HEK293 (cell line): ENCODE results near the gene PPP1R14B.

Experiments
- CTCF ChIA-PET: fragments of 350-600 bp; formaldehyde crosslinking; extraction: SDS; loops from one replicate; lab custom pipeline; 2021; ENCODE audit warnings: antibody characterized with exemption; lab: Yijun Ruan, JAX
- POLR2A ChIA-PET: fragments of 300-600 bp; formaldehyde crosslinking; extraction: SDS; loops from one replicate; lab custom pipeline; 2020; ENCODE audit warnings: antibody characterized with exemption, inconsistent platforms; lab: Yijun Ruan, JAX
- H3K27ac ChIP-seq: fragments of 200-500 bp; sonication (Bioruptor generic); 2 replicates; pipeline ENCODE4 v1.5.1; 2014; ENCODE audit warnings: low read depth, low read length, control low read depth, inconsistent platforms; ENCODE audit errors: extremely low read depth
- H3K36me3 ChIP-seq, 2 experiments: fragments of 200-500 bp in 1 of 2; sonication (Bioruptor generic) in 1 of 2; 1 replicate in 1 of 2; 2 replicates in 1 of 2; pipeline ENCODE4 v1.5.1; 2014 to 2017; ENCODE audit warnings: inconsistent platforms in 2 of 2, low read length in 2 of 2; ENCODE audit not compliant: control insufficient read depth in 2 of 2, insufficient read depth in 1 of 2
- H3K4me1 ChIP-seq: fragments of 200-500 bp; sonication (Bioruptor generic); 2 replicates; pipeline ENCODE4 v1.5.1; 2014; ENCODE audit warnings: mild to moderate bottlenecking, low read length, inconsistent platforms; ENCODE audit not compliant: control insufficient read depth, insufficient read depth
- H3K4me3 ChIP-seq: 2 replicates; pipeline ENCODE4 v1.5.1; 2011; ENCODE audit warnings: low read depth, mild to moderate bottlenecking, control low read depth, low read length, moderate library complexity
- H3K9me3 ChIP-seq: fragments of 200-500 bp; sonication (Bioruptor generic); 2 replicates; pipeline ENCODE4 v1.5.1; 2014; ENCODE audit warnings: low read depth, low read length, inconsistent platforms; ENCODE audit not compliant: control insufficient read depth, insufficient read depth
- GLIS2 ChIP-seq: fragments of 450-650 bp; formaldehyde crosslinking; IDR thresholded peaks from 2 replicates; pipeline ENCODE4 v1.5.1; 2016; ENCODE audit warnings: missing biosample characterization, missing genetic modification characterization
- HOXC10 ChIP-seq: sonication (generic); formaldehyde crosslinking; IDR thresholded peaks from 2 replicates; pipeline ENCODE4 v1.8.1; 2023; ENCODE audit warnings: mild to moderate bottlenecking, missing genetic modification reagents
- KLF1 ChIP-seq: fragments of 450-650 bp; formaldehyde crosslinking; IDR thresholded peaks from 2 replicates; pipeline ENCODE4 v1.5.1; 2016; ENCODE audit warnings: missing biosample characterization, missing genetic modification characterization
- SP2 ChIP-seq: fragments of 450-650 bp; formaldehyde crosslinking; IDR thresholded peaks from 2 replicates; pipeline ENCODE4 v1.5.1; 2016; ENCODE audit warnings: missing biosample characterization, missing genetic modification characterization
- ZBTB20 ChIP-seq: fragments of 450-650 bp; formaldehyde crosslinking; IDR thresholded peaks from 2 replicates; pipeline ENCODE4 v1.5.1; 2016; ENCODE audit warnings: missing biosample characterization, missing genetic modification characterization
- ZBTB48 ChIP-seq: fragments of 450-650 bp; formaldehyde crosslinking; IDR thresholded peaks from 2 replicates; pipeline ENCODE4 v1.5.1; 2016; ENCODE audit warnings: missing biosample characterization, missing genetic modification characterization
- ZIC2 ChIP-seq: fragments of 450-650 bp; formaldehyde crosslinking; IDR thresholded peaks from 2 replicates; pipeline ENCODE4 v1.5.1; 2016; ENCODE audit warnings: missing biosample characterization, missing genetic modification characterization
- ZNF140 ChIP-seq: fragments of 450-650 bp; formaldehyde crosslinking; IDR thresholded peaks from 2 replicates; pipeline ENCODE4 v1.5.1; 2016; ENCODE audit warnings: missing biosample characterization, missing genetic modification characterization
- ZNF146 ChIP-seq: fragments of 450-650 bp; formaldehyde crosslinking; IDR thresholded peaks from 2 replicates; pipeline ENCODE4 v1.5.1; 2016; ENCODE audit warnings: missing biosample characterization, missing genetic modification characterization
- ZNF2 ChIP-seq: fragments of 450-650 bp; formaldehyde crosslinking; IDR thresholded peaks from 2 replicates; pipeline ENCODE4 v1.5.1; 2016; ENCODE audit warnings: missing biosample characterization, missing genetic modification characterization
- ZNF202 ChIP-seq: fragments of 450-650 bp; formaldehyde crosslinking; IDR thresholded peaks from 2 replicates; pipeline ENCODE4 v1.5.1; 2016; ENCODE audit warnings: missing biosample characterization, missing genetic modification characterization, borderline replicate concordance
- ZNF335 ChIP-seq: fragments of 450-650 bp; formaldehyde crosslinking; conservative IDR thresholded peaks from 2 replicates; pipeline ENCODE4 v1.5.1; 2016; ENCODE audit warnings: missing biosample characterization, missing genetic modification characterization
- ZNF341 ChIP-seq: fragments of 450-650 bp; formaldehyde crosslinking; IDR thresholded peaks from 2 replicates; pipeline ENCODE4; 2016; ENCODE audit warnings: low read depth, missing biosample characterization, missing genetic modification characterization
- ZNF600 ChIP-seq: fragments of 450-650 bp; formaldehyde crosslinking; IDR thresholded peaks from 2 replicates; pipeline ENCODE4 v1.5.1; 2016; ENCODE audit warnings: missing biosample characterization, missing genetic modification characterization
- ZNF629 ChIP-seq: fragments of 450-650 bp; formaldehyde crosslinking; IDR thresholded peaks from 2 replicates; pipeline ENCODE4 v1.5.1; 2017; ENCODE audit warnings: missing biosample characterization, missing genetic modification characterization
- ZNF76 ChIP-seq: fragments of 450-650 bp; formaldehyde crosslinking; IDR thresholded peaks from 2 replicates; pipeline ENCODE4; 2016; ENCODE audit warnings: low read depth, missing biosample characterization, missing genetic modification characterization, borderline replicate concordance
- ZSCAN23 ChIP-seq: fragments of 450-650 bp; formaldehyde crosslinking; IDR thresholded peaks from 2 replicates; pipeline ENCODE4 v1.5.1; 2016; ENCODE audit warnings: missing biosample characterization, missing genetic modification characterization
- ZSCAN30 ChIP-seq: fragments of 450-650 bp; IDR thresholded peaks from 2 replicates; pipeline ENCODE4 v1.5.1; 2018; ENCODE audit warnings: missing biosample characterization, mild to moderate bottlenecking, missing genetic modification characterization, moderate library complexity
- TF ChIP-seq, protein P1 (sequence below): fragments of 450-650 bp; formaldehyde crosslinking; IDR thresholded peaks from 2 replicates; pipeline ENCODE4 v1.5.1; 2017; ENCODE audit warnings: missing biosample characterization, missing genetic modification characterization
- TF ChIP-seq, protein P2 (sequence below): fragments of 450-650 bp; formaldehyde crosslinking; IDR thresholded peaks from 2 replicates; pipeline ENCODE4 v1.5.1; 2016; ENCODE audit warnings: missing biosample characterization, missing genetic modification characterization
- TF ChIP-seq, protein P3 (sequence below): fragments of 450-650 bp; formaldehyde crosslinking; IDR thresholded peaks from 2 replicates; pipeline ENCODE4 v1.5.1; 2016; ENCODE audit warnings: missing biosample characterization, missing genetic modification characterization
- TF ChIP-seq, protein P4 (sequence below): IDR thresholded peaks from 2 replicates; pipeline ENCODE4 v1.6.1; 2011; ENCODE audit warnings: mild to moderate bottlenecking, low read depth, low read length, borderline replicate concordance

PPP1R14B gene

DNA sequence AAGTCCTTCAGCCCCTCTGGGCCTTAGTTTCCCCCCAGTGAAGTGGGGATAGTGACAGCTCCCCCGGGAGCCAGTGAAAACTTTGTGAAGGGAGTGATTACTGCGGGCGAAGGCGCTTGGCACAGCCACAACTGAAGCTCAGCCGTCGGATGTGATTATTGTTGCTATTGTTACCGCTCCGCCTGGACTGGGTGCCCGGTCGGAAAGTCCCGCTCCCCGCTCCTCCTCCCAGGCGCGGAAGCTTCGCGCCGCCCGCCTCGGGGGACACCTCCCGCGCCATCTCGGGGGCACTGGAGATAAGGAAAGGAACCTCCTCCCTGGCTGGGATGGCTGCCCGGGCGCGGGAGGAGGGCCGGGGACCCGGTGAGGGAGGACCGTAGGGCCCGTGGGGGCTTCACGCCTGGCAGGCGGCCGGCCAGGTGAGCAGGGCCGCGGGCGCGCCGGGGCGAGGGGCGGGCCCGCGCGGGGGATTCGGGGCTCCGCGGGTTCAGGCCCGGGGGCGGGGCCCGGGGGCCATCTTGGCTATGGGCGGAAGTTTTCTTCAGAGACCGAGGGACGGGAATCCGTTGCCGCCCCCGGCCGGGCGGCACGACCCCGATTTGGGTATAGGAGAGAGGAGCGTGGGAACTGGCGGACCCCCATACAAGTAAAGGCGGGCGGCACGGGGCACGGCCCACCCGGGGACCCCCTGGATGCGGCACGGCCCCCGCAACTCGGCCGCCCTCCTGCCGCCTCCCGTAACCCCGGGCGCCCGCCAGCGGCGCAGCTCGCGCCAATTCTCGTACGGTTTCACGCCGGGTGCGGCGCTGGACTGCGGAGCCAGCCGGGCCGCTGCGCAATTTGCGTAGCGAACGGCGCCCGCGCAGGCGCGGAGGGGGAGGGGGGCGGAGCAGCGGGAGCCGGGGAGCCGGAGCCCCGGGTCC, 38.5 kb upstream of the PPP1R14B start, which contains the start of gene GPR137 (continued):
- TF ChIP-seq ZNF76 (tag by site-specific recombination) (peak; percentile 36; the same call in 1 of the 2 replicates), ZSCAN23 (tag by site-specific recombination) (no peak), ZBTB20 (peak; percentile 43; the same call in 1 of the 2 replicates)
- TF ChIP-seq, all 188 proteins: peak for 30

DNA sequence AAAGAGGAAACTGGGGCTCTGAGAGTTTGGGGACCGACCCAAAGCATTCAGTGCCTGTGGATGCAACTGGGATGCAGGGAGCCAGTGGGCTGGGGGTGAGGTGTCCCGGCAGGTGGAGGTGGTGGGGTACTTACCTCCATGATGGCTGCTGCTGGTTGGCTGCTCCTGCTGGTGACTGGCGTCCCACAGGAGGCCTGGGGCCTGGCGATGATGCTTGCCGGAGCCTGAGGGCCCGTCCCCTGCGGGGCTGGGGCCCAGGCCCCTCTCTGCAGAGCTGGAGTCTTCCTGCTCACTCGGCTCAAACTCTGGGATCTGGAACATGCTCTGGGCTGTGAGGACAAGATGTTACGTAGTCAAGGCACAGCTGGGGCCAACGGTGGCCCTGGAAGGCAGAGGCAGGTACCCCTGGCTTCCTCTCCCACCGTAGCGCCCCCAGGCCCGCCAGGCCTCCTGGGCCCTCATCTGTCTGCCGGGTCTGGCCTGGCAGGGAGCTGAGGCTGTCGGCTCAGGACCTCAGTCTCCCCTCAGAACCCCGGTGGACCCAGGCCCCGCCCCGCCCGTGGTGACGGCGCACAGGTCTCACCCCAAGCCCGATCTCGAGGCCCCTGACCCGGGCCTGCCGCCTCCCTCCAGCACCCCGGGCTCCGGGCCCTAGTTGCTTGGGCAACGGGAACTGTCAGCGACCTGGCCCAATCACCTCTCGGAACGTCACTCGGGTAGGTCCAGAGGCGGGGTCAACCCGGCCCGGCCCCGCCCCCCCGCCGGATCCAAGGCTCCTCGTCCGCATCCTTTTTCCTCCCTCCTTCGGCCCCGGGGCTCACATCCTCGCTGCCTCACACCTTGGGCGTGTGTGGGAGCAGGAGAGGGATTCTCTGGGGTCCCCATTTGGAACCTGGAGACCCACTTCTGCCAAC, 37.6 kb upstream of the PPP1R14B start, which contains the start of gene BAD:
BAD (minus strand) TSS at position 618 of the 914 bp plus-strand sequence; CDS start at position 321, 297 bp downstream.
- CTCF ChIA-PET = interaction anchor here (0.6 to 2.0 kb wide), 14 partner anchors 9 to 165 kb away, joined by 3 to 9 read pairs (median 4); partner anchors contain the start of genes CATSPERZ, ESRRA and PLCB3
- H3K36me3 ChIP-seq = peaks cover 9 to 47% of the 10 kb centered on the region in 2 experiments; a peak in 2 of 3 replicates
- H3K27ac ChIP-seq = peak within 1 kb of the TSS; percentile 86
- POLR2A ChIA-PET = interaction anchor here (0.6 to 3.5 kb wide), 17 partner anchors 9 to 170 kb away, joined by 3 to 41 read pairs (median 5); partner anchors contain the start of genes DNAJC4, ESRRA, FKBP2 and PRDX5
- no peaks in the 10 kb centered on the region; the same call in 1 of the 2 replicates for H3K4me1 ChIP-seq
- peak within 1 kb of the TSS; percentile 82 for H3K4me3 ChIP-seq
- H3K9me3 ChIP-seq = no peaks in the 10 kb centered on the region
- peak; percentile 86 for TF ChIP-seq ZBTB48 (tag by site-specific recombination)
- TF ChIP-seq, protein P1, sequence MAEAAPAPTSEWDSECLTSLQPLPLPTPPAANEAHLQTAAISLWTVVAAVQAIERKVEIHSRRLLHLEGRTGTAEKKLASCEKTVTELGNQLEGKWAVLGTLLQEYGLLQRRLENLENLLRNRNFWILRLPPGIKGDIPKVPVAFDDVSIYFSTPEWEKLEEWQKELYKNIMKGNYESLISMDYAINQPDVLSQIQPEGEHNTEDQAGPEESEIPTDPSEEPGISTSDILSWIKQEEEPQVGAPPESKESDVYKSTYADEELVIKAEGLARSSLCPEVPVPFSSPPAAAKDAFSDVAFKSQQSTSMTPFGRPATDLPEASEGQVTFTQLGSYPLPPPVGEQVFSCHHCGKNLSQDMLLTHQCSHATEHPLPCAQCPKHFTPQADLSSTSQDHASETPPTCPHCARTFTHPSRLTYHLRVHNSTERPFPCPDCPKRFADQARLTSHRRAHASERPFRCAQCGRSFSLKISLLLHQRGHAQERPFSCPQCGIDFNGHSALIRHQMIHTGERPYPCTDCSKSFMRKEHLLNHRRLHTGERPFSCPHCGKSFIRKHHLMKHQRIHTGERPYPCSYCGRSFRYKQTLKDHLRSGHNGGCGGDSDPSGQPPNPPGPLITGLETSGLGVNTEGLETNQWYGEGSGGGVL (tag by site-specific recombination) = no peak
- no peak for TF ChIP-seq ZNF2 (tag by site-specific recombination)
- peak; percentile 28; the same call in 1 of the 2 replicates for TF ChIP-seq ZNF629 (tag by site-specific recombination)
- TF ChIP-seq ZIC2 (tag by site-specific recombination) = peak; percentile 34; the same call in 1 of the 2 replicates
- TF ChIP-seq GLIS2 (tag by site-specific recombination) = peak; percentile 76; the same call in 1 of the 2 replicates
- TF ChIP-seq HOXC10 (CRISPR knock-in tag) = no peak
- peak; percentile 93 for TF ChIP-seq ZBTB20
- TF ChIP-seq SP2 (tag by site-specific recombination) = peak; percentile 79
- 0 out of 2 replicates have a peak, but pooled peaks have one; percentile 13 for TF ChIP-seq ZSCAN30 (tag by site-specific recombination)
- TF ChIP-seq ZNF335 (tag by site-specific recombination) = peak; percentile 93
- no peak for TF ChIP-seq ZNF140
- TF ChIP-seq, protein P2, sequence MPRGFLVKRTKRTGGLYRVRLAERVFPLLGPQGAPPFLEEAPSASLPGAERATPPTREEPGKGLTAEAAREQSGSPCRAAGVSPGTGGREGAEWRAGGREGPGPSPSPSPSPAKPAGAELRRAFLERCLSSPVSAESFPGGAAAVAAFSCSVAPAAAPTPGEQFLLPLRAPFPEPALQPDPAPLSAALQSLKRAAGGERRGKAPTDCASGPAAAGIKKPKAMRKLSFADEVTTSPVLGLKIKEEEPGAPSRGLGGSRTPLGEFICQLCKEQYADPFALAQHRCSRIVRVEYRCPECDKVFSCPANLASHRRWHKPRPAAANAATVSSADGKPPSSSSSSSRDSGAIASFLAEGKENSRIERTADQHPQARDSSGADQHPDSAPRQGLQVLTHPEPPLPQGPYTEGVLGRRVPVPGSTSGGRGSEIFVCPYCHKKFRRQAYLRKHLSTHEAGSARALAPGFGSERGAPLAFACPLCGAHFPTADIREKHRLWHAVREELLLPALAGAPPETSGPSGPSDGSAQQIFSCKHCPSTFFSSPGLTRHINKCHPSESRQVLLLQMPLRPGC = no peak
- TF ChIP-seq KLF1 (tag by site-specific recombination) = 0 out of 2 replicates have a peak, but pooled peaks have one; percentile 14
- no peak for TF ChIP-seq ZNF202 (tag by site-specific recombination)
- TF ChIP-seq ZNF341 (tag by site-specific recombination) = no peak
- TF ChIP-seq, protein P3, sequence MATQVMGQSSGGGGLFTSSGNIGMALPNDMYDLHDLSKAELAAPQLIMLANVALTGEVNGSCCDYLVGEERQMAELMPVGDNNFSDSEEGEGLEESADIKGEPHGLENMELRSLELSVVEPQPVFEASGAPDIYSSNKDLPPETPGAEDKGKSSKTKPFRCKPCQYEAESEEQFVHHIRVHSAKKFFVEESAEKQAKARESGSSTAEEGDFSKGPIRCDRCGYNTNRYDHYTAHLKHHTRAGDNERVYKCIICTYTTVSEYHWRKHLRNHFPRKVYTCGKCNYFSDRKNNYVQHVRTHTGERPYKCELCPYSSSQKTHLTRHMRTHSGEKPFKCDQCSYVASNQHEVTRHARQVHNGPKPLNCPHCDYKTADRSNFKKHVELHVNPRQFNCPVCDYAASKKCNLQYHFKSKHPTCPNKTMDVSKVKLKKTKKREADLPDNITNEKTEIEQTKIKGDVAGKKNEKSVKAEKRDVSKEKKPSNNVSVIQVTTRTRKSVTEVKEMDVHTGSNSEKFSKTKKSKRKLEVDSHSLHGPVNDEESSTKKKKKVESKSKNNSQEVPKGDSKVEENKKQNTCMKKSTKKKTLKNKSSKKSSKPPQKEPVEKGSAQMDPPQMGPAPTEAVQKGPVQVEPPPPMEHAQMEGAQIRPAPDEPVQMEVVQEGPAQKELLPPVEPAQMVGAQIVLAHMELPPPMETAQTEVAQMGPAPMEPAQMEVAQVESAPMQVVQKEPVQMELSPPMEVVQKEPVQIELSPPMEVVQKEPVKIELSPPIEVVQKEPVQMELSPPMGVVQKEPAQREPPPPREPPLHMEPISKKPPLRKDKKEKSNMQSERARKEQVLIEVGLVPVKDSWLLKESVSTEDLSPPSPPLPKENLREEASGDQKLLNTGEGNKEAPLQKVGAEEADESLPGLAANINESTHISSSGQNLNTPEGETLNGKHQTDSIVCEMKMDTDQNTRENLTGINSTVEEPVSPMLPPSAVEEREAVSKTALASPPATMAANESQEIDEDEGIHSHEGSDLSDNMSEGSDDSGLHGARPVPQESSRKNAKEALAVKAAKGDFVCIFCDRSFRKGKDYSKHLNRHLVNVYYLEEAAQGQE (tag by site-specific recombination) = no peak
- TF ChIP-seq, protein P4, sequence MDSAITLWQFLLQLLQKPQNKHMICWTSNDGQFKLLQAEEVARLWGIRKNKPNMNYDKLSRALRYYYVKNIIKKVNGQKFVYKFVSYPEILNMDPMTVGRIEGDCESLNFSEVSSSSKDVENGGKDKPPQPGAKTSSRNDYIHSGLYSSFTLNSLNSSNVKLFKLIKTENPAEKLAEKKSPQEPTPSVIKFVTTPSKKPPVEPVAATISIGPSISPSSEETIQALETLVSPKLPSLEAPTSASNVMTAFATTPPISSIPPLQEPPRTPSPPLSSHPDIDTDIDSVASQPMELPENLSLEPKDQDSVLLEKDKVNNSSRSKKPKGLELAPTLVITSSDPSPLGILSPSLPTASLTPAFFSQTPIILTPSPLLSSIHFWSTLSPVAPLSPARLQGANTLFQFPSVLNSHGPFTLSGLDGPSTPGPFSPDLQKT = no peak
- peak; percentile 55; the same call in 1 of the 2 replicates for TF ChIP-seq ZNF600 (tag by site-specific recombination)
- TF ChIP-seq ZNF146 (tag by site-specific recombination) = no peak
